HCT116 (cell line): ENCODE data around the gene HEBP1. TPM values are rescaled to one million over a fixed set of nuclear protein-coding genes. Genes with fewer than 3 reads are reported as not detected.

ENCODE experiments used
- ATAC-seq: fragments of 200-7000 bp; cut with Tn5 transposase; 2 replicates; pipeline ENCODE4 v1.9.1; 2020; ENCODE audit warnings: mild to moderate bottlenecking, moderate library complexity
- BruUV-seq: library from RNA; stranded (reverse); fragments of 400-500 nt; replicated peaks from 2 replicates; lab custom pipeline; 2021; lab: Mats Ljungman, UMichigan
- CTCF ChIA-PET: fragments of 300-600 bp; sonication (Branson Sonifier 250); formaldehyde crosslinking; loops from one replicate; lab custom pipeline; 2021; ENCODE audit warnings: antibody characterized with exemption; lab: Charles Lee
- POLR2A ChIA-PET: fragments of 300-600, 350-600 bp; sonication (Branson Sonifier 250); formaldehyde crosslinking; loops from one replicate; lab custom pipeline; 2021; ENCODE audit warnings: antibody characterized with exemption; lab: Charles Lee
- RAD21 ChIA-PET, 2 experiments: fragments of 300-600 bp; sonication (Branson Sonifier 250); formaldehyde crosslinking; loops; one replicate each; lab custom pipeline; 2023; ENCODE audit warnings: low total read pairs in 2 of 2; ENCODE audit not compliant: uncharacterized antibody in 2 of 2, unreplicated experiment in 2 of 2, low non-redundant PET in 1 of 2; lab: Charles Lee
- DNase-seq: peaks from one replicate; pipeline ENCODE4 v3.0.0-alpha.2; 2010; ENCODE audit warnings: low read depth, low spot score
- H2AFZ ChIP-seq: fragments of 200-600 bp; shearing (Covaris generic), sonication (generic); 2 replicates; pipeline ENCODE4 v1.6.1; 2017; ENCODE audit warnings: low read depth, mixed run types, mixed read lengths, antibody characterized with exemption, low read length; ENCODE audit not compliant: poor library complexity, severe bottlenecking
- H3K27ac ChIP-seq: 2 replicates; pipeline ENCODE4 v1.5.1; 2012; ENCODE audit warnings: low read depth, low read length
- H3K27me3 ChIP-seq: fragments of 200-600 bp; sonication (generic); 2 replicates; pipeline ENCODE4 v1.6.1; 2016; ENCODE audit warnings: mixed run types, low read length, mixed read lengths; ENCODE audit not compliant: insufficient read depth
- H3K36me3 ChIP-seq, 2 experiments: fragments of 200-500 bp in 1 of 2; fragments of 200-600 bp in 1 of 2; sonication (Bioruptor generic) in 1 of 2; sonication (generic) in 1 of 2; 2 replicates each; pipeline versions ENCODE4 v1.5.1 to v1.6.1; 2014 to 2016; ENCODE audit warnings: low read length in 2 of 2, inconsistent platforms in 1 of 2, mixed read lengths in 1 of 2, mixed run types in 1 of 2; ENCODE audit not compliant: insufficient read depth in 2 of 2, control insufficient read depth in 1 of 2
- H3K4me1 ChIP-seq, 2 experiments: fragments of 200-600 bp in 1 of 2; sonication (generic) in 1 of 2; 2 replicates each; pipeline versions ENCODE4 v1.5.1 to v1.6.1; 2012 to 2017; ENCODE audit warnings: low read length in 2 of 2, inconsistent platforms in 1 of 2, mild to moderate bottlenecking in 1 of 2, mixed read lengths in 1 of 2, mixed run types in 1 of 2, moderate library complexity in 1 of 2; ENCODE audit not compliant: insufficient read depth in 2 of 2, control insufficient read depth in 1 of 2
- H3K4me2 ChIP-seq: fragments of 200-600 bp; sonication (generic); 2 replicates; pipeline ENCODE4 v1.6.1; 2017; ENCODE audit warnings: mixed run types, low read length, mixed read lengths
- H3K4me3 ChIP-seq, 2 experiments: fragments of 200-600 bp in 1 of 2; sonication (generic) in 1 of 2; replicated peaks in 1 of 2; 2 replicates each; pipeline ENCODE4 v1.5.1; 2011 to 2016; ENCODE audit warnings: low read length in 2 of 2, control low read depth in 1 of 2, low read depth in 1 of 2, mild to moderate bottlenecking in 1 of 2, mixed read lengths in 1 of 2, mixed run types in 1 of 2
- H3K79me2 ChIP-seq: fragments of 200-600 bp; sonication (generic); 2 replicates; pipeline ENCODE4 v1.6.1; 2017; ENCODE audit warnings: mild to moderate bottlenecking, mixed run types, low read length, moderate library complexity, mixed read lengths; ENCODE audit not compliant: insufficient read depth
- H3K9ac ChIP-seq: fragments of 200-600 bp; sonication (generic); 2 replicates; pipeline ENCODE4 v1.6.1; 2016; ENCODE audit warnings: low read length, mixed read lengths
- H3K9me2 ChIP-seq: fragments of 200-600 bp; sonication (generic), shearing (Covaris generic); 2 replicates; pipeline ENCODE4 v1.6.1; 2017; ENCODE audit warnings: mixed run types, mild to moderate bottlenecking, moderate library complexity; ENCODE audit not compliant: insufficient read depth
- H3K9me3 ChIP-seq, 2 experiments: fragments of 200-500 bp in 1 of 2; fragments of 200-600 bp in 1 of 2; sonication (Bioruptor generic) in 1 of 2; sonication (generic) in 1 of 2; 2 replicates each; pipeline ENCODE4 v1.6.1; 2014 to 2017; ENCODE audit warnings: low read length in 2 of 2, mixed read lengths in 2 of 2, inconsistent platforms in 1 of 2, low read depth in 1 of 2, mild to moderate bottlenecking in 1 of 2, mixed run types in 1 of 2, moderate library complexity in 1 of 2; ENCODE audit not compliant: control insufficient read depth in 1 of 2, insufficient read depth in 1 of 2
- H4K20me1 ChIP-seq: fragments of 200-600 bp; sonication (generic), shearing (Covaris generic); 2 replicates; pipeline ENCODE4 v1.6.1; 2017; ENCODE audit warnings: mixed run types, mild to moderate bottlenecking, moderate library complexity; ENCODE audit not compliant: insufficient read depth
- CBX3 ChIP-seq: IDR thresholded peaks from 2 replicates; pipeline ENCODE4 v1.6.1; 2012; ENCODE audit warnings: low read depth
- CEBPB ChIP-seq: IDR thresholded peaks from 2 replicates; pipeline ENCODE4 v1.6.1; 2012; ENCODE audit warnings: low read depth
- EGR1 ChIP-seq: IDR thresholded peaks from 2 replicates; pipeline ENCODE4 v1.6.1; 2012; ENCODE audit warnings: low read depth
- ELF1 ChIP-seq: IDR thresholded peaks from 2 replicates; pipeline ENCODE4 v1.6.1; 2012; ENCODE audit warnings: low read depth, borderline replicate concordance
- EZH2phosphoT487 ChIP-seq: fragments of 200-600 bp; IDR thresholded peaks from 2 replicates; pipeline ENCODE4 v1.6.1; 2018; ENCODE audit warnings: antibody characterized with exemption, borderline replicate concordance
- FOSL1 ChIP-seq: IDR thresholded peaks from 2 replicates; pipeline ENCODE4 v1.6.1; 2012; ENCODE audit warnings: low read depth
- SP1 ChIP-seq: IDR thresholded peaks from 2 replicates; pipeline ENCODE4 v1.6.1; 2012; ENCODE audit warnings: low read depth
- SRF ChIP-seq: IDR thresholded peaks from 2 replicates; pipeline ENCODE4 v1.6.1; 2012; ENCODE audit warnings: low read depth
- YY1 ChIP-seq: IDR thresholded peaks from 2 replicates; pipeline ENCODE4 v1.6.1; 2011; ENCODE audit warnings: low read length, low read depth, moderate library complexity, mild to moderate bottlenecking; ENCODE audit not compliant: insufficient replicate concordance; ENCODE audit errors: extremely low read depth
- ZFX ChIP-seq: fragments of 450-650 bp; IDR thresholded peaks from 2 replicates; pipeline ENCODE4 v1.6.1; 2017
- intact Hi-C: fragments of 100-400 bp; cut with micrococcal nuclease; formaldehyde crosslinking; loops from 2 replicates; pipeline ENCODE4 v1.10.0; 2022
- total RNA-seq: library from RNA; stranded (reverse); gene quantifications from one replicate; pipeline ENCODE4 v1.2.1, GENCODE V29; 2021; ENCODE audit not compliant: unreplicated experiment
- TF ChIP-seq, protein P1 (sequence below): IDR thresholded peaks from 2 replicates; pipeline ENCODE4 v1.6.1; 2012; ENCODE audit warnings: low read depth
- TF ChIP-seq, protein P2 (sequence below): IDR thresholded peaks from 2 replicates; pipeline ENCODE4 v1.6.1; 2012

HEBP1 gene
- total RNA-seq, 1 experiment from 2014 or later, result 41.0 TPM

DNA sequence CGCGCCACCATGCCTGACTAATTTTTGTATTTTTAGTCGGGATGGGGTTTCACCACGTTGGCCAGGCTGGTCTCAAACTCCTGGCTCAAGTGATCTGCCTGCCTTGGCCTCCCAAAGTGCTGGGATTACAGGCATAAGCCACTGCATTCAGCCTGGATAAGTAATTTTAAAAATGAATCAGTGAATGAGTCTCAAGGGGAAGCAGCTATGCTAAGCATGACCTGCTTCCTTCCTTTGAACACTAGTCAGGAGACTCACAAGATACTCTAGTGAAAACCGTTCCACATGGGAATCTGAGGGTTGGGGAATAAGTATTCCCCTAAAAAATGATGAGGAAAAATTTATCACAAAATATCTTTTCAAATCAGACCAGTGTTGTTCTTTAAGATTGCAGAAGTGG is 33.4 kb upstream of the HEBP1 start:
- ATAC-seq (no peak), DNase-seq (no peak)
- no peak for TF ChIP-seq CEBPB
- no peak for TF ChIP-seq SP1
- no peak for TF ChIP-seq FOSL1
- TF ChIP-seq, protein P1, sequence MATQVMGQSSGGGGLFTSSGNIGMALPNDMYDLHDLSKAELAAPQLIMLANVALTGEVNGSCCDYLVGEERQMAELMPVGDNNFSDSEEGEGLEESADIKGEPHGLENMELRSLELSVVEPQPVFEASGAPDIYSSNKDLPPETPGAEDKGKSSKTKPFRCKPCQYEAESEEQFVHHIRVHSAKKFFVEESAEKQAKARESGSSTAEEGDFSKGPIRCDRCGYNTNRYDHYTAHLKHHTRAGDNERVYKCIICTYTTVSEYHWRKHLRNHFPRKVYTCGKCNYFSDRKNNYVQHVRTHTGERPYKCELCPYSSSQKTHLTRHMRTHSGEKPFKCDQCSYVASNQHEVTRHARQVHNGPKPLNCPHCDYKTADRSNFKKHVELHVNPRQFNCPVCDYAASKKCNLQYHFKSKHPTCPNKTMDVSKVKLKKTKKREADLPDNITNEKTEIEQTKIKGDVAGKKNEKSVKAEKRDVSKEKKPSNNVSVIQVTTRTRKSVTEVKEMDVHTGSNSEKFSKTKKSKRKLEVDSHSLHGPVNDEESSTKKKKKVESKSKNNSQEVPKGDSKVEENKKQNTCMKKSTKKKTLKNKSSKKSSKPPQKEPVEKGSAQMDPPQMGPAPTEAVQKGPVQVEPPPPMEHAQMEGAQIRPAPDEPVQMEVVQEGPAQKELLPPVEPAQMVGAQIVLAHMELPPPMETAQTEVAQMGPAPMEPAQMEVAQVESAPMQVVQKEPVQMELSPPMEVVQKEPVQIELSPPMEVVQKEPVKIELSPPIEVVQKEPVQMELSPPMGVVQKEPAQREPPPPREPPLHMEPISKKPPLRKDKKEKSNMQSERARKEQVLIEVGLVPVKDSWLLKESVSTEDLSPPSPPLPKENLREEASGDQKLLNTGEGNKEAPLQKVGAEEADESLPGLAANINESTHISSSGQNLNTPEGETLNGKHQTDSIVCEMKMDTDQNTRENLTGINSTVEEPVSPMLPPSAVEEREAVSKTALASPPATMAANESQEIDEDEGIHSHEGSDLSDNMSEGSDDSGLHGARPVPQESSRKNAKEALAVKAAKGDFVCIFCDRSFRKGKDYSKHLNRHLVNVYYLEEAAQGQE, result no peak
- TF ChIP-seq SRF, result no peak
- no peak for TF ChIP-seq YY1
- no peak for TF ChIP-seq ZFX
- no peak for TF ChIP-seq CBX3
- TF ChIP-seq, protein P2, sequence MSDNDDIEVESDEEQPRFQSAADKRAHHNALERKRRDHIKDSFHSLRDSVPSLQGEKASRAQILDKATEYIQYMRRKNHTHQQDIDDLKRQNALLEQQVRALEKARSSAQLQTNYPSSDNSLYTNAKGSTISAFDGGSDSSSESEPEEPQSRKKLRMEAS, result no peak
- no peak for TF ChIP-seq ELF1
- no peak for TF ChIP-seq EGR1
- TF ChIP-seq EZH2phosphoT487, result no peak
- no peaks in the 10 kb centered on the region for H3K9me2 ChIP-seq
- no peak overlapping the region for H3K9ac ChIP-seq
- no peak overlapping the region for H3K4me2 ChIP-seq
- H3K4me1 ChIP-seq, result no peaks in the 10 kb centered on the region
- H3K9me3 ChIP-seq, result no peaks in the 10 kb centered on the region
- no TSS peak for BruUV-seq
- H3K4me3 ChIP-seq, result no peak overlapping the region
- POLR2A ChIA-PET, result no interaction called here
- CTCF ChIA-PET, result interaction anchor here (1.6 kb wide), 1 partner anchor 9 kb away, joined by 6 read pairs; no protein-coding TSS in a partner anchor
- no peaks in the 10 kb centered on the region for H3K79me2 ChIP-seq
- H2AFZ ChIP-seq, result no peak overlapping the region
- intact Hi-C loops, result no loop called here
- no peak overlapping the region for H3K27ac ChIP-seq
- RAD21 ChIA-PET, result no interaction called here
- no peaks in the 10 kb centered on the region for H3K36me3 ChIP-seq
- no peaks in the 10 kb centered on the region for H4K20me1 ChIP-seq
- H3K27me3 ChIP-seq, result no peaks in the 10 kb centered on the region
